CD4-positive, alpha-beta T cell treated with Interleukin-21 for 1 hour (primary cell): ENCODE results near the gene ELMOD3.
A peak's percentile ranks its signal among the peaks of the same experiment; 100 is the strongest.
"Not testable (repeated sequence)": the region's sequence is repeated elsewhere in the genome, so short reads cannot be mapped to it uniquely, and the experiment has no call there.

ENCODE experiments used
- DNase-seq: peaks from one replicate; pipeline ENCODE4 v3.0.0-alpha.2; 2020

Gene ELMOD3

DNA sequence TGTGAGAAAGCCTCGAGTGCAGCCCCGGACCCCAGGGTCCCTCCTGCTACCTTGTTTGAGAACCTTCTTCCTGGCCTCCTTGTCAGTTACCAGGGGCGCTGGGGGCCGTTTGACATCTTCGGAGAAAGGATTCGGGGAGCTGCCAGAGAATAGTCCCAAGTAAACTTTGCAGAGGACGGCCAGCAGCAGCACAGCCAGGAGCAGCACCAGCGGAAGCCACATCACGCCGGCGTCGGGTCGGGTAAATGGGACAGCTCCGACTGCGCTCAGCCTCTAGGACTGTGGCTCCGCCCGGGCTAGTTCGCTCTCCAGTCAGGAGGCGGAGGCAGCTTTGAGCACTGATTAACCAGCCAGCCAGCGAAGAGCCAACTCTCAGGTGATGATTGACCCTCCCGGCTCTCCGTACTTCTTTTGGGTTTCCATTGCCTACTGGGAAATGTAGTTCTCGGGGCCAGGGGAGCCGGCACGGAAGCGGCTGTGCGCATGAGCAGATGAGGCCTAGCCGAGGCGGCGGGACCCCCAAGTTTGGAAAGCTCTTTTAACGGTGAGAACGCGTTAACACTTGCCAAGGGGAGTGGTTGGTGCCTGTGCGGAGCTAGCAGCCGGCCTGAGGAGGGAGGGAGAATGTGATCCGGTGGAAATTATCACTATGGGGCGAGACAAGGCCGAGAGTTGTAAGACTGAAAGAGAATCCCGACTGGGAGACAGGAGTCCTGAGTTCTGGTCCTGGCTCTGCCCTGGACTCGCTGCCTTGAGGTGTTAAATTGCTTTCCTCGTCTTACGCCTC, at the start of gene ELMOD3, which contains the start of gene RETSAT:
Gene ELMOD3, plus strand, starts transcription at position 484 of the 787 bp plus-strand sequence. CDS start 2,430 bp downstream, outside the sequence.
Gene RETSAT, minus strand, starts transcription at position 243 of the 787 bp plus-strand sequence. Its CDS starts 21 bp downstream, at position 222.
- peak; percentile 99 for DNase-seq

DNA sequence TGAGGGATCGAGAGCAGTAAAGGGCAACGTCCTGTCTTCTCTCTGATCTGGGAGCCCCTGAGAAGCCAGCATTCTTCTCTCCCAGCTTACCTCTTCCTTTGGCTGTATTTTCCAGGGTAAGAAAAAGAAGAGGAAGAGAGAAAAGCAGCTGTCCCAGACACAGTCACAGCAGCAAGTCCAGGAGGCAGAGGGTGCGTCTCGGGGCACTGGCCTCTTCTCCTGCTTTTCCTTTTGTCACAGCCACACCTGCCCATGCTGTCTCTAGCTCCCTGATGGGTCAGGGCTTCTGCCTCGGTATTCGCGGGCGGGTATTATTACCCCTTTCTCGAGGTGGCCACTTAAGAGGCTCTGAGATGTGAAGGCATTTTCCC, 47.1 kb upstream of the ELMOD3 start:
- DNase-seq, result no peak

DNA sequence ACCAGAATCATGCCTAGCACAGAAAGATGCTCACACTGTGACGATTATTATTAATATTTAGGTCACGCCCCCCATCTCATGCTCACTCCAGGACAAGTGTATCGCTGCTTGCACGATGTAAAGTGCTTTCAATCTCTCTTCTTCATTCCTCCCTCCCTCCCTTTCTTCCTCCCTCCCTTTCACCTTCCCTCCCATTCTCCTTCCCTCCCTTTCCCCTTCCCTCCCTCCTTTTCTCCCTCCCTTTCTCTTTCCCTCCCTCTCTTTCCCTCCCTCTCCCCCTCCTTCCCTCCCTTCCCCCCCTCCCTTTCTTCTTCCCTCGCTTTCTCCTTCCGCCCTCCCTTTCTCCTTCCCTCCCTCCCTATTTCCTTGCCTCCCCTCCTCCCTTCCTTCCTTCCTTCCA, 46.4 kb upstream of the ELMOD3 start:
- no peak for DNase-seq

DNA sequence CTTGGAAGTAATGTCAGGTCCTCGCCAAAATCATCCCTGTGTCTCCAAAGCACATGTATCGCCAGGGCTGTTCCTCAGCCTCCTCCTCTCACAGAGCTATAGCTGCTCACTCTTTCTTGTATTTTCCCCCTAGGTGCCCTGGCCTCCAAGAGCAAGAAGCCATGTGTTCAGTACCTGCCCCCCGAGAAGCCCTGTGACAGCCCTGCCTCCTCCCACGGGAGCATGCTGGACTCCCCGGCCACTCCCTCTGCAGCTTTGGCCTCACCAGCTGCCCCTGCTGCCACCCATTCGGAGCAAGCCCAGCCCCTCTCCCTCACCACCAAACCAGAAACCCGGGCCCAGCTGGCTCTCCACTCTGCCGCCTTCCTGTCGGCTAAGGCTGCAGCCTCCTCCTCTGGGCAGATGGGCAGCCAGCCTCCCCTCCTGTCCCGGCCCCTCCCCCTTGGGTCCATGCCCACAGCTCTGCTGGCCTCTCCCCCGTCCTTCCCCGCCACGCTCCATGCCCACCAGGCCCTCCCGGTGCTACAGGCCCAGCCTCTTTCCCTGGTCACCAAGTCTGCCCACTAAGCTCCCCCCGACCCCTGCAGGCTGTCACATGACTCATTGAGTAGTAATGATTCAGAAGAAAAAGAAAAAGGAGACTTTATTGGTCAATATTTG, 45.5 kb upstream of the ELMOD3 start:
- no peak for DNase-seq

DNA sequence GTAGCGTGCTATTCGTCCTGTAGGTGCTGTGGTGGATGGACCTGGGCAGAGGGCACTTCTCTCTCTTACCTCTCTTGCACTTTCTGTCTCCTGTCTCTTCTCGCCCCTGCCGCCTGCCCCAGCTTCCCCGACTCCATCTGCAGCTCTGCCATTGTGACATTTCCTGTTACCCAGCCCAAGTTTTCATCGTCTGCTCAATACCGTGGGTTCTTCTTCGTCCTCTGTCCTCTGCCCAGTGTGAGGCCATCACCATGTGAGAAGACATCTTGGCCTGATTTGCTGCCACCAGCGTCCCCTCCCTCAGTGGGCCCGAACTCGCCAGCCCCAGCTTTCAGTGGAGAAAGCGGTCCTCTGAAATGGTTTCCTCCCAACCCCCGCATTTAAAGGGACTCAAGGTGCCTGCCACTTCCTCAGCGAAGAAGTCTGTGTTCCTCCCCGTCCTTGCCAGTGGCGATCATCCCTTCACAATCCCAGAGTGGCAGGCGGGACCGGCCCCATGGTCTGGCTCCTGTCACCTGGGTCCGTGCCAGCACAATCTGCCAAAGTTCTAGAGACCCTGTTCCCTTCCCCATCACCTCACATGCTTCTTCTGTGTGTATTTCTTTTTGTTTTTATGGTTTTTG, 44.8 kb upstream of the ELMOD3 start:
- peak; percentile 23 for DNase-seq

DNA sequence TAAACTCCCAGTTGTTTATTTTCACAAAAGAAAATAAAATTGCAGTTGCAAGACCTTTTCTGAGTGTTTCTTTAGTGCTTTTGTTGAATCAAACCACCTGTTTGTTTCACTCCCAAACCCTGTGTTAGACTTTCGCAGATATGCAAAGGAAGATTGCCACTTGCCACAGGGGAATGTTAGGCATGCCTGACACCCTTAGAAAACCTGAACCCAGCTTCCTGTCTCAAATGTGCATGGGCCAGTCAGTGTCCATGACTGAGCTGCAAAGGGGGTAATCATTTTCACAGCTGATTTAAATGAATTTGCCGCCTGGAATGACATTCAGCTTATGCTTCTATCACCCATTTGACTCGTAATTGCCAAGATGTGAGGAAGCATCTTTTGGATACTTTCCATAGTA, 44.2 kb upstream of the ELMOD3 start:
- DNase-seq, result no peak

DNA sequence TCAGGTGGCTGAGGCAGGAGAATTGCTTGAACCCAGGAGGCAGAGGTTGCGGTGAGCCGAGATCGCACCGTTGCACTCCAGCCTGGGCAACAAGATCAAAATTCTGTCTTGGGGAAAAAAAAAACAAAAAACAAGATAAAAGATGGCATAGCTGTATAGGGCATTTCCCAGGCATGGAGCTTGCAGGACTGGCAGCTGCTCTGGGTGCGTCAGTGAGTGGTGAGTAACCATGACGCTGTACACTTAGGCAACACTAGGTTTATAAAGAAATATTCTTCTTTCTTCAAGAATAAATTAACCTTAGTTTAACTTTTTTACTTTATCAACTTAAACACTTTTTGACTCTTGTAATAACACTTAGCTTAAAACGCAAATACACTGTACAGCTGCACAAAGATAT, 42.2 kb upstream of the ELMOD3 start:
- no peak for DNase-seq

DNA sequence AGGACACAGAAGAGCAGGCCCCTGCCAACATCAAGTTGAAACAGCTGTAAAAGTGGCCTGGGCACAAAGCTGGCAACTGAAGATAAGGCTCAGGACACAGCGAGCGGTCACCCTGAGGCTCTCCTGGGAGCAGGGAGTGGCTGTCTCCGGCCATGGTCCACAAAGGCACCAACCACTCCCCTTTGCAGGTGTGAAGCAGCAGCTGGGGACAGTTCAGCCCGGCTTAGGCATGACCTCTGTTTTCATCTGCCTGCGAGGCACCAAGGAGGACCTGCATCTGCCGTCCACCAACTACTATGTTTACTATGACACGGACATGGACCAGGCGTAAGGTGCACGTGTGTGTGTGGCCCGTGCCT, 39.7 kb upstream of the ELMOD3 start:
- DNase-seq, result no peak

DNA sequence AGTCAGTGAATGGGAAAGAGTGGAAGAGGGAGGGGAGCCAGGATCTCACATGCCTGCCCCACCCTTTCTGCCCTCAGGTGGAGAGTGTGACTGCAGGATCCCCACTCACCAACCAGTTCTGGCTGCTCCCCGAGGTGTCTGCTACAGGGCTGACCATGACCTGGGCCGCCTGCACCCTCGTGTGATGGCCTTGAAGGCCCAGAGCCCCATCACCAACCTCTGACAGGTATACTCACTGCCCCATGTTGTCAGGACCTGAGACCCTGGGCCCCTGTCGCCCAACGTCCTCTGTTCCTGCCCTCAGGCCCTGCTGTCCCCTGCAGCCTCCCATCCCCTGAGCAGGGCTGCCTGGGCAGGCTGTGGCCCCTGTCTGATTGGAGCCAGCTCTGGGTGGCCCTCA, 38.6 kb upstream of the ELMOD3 start:
- not testable (repeated sequence) for DNase-seq

DNA sequence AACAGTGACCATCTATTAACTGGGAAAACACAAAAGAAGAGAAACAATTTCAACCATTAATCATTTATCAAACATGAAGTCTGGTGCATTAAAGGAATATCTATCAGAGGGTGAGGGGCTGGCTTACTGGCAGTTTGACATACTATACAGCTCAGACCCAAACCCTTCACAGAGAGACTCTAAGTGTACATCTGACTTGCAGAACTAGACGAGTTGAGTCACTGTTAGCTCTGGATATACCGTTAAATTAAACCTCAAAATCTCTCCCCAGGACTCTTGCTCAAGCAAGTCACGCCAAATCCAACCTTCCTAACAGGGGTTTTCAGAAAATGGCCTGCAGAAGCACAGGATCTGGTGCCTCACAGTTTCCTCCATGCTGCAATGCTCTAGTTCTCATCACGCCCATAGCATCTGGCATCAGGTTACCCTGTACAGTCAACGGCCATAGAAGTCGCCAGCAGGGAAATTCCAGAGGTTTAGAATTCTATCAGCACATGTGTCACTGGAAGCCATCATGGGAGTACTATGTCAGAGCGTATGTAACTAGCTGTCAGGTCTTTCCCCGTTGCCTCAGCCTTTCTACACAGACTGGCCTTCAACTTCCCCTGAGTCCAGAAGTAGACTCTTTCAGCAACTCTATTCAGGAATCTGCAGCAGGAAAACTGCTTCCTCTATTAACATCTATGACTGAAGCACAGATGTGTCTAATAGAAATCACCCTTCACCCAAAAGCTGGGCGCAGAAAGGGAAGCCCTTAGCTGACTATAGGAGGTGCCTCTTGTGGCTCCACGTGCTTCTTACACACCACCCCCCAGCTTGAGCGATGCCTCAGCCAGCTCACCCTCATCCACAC, 36.1 kb upstream of the ELMOD3 start:
- DNase-seq, result no peak

DNA sequence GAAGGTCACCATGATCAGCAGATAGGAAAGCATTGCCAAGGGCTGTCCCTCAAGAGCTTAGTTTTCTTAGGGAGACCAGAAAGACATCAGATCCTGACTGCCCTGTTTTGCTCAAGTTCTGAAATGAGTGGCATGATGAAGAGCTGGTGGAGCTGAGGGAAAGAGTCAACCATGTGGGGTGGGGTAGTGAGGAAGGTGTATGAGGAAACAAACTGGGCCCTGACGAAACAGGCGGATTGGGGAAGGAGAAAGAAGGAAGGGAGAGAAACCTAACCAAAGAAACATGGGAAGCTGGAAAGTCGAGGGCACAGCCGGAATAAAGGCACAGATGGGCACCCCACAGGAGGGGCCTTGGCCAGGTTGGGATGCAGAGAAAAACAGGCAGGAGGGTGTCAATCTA, 34.8 kb upstream of the ELMOD3 start:
- DNase-seq, result no peak

DNA sequence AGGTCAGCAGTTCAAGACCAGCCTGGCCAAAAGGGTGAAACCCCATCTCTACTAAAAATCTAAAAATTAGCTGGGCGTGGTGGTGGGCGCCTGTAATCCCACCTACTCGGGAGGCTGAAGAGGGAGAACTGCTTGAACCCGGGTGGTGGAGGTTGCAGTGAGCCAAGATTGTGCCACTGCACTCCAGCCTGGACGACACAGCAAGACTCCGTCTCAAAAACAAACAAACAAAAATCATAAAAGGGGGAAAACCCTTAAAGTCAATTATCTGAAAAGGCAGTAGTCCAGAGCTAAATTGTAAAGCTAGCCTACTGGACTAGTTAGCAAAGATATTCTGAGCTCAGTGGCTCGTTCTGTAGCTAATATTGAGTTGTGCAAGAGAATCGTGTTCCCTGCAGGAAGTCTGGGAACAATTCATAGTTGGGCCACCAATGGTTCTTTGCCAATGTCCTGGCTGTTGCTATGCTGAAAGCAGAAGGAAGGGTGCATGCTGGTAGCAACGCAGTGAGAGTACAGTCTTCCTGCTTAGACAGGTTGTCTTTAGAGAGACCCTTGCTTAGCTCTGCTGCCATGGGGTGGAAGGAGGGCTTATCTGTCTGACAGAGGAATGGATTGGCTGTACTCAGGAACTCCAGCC, 31.1 kb upstream of the ELMOD3 start:
- no peak for DNase-seq

DNA sequence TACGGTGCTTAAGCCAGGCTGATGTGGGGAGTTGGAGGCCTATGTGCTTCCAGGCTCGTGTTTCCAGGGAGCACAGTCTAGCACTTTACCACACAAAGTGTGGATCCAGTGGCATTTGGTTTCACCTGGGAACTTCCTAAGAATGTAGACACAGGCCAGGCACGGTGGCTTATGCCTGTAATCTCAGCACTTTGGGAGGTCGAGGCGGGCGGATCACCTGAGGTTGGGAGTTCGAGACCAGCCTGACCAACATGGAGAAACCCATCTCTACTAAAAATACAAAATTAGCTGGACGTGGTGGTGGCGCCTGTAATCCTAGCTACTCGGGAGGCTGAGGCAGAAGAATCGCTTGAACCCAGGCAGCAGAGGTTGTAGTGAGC, 30.6 kb upstream of the ELMOD3 start:
- not testable (repeated sequence) for DNase-seq

DNA sequence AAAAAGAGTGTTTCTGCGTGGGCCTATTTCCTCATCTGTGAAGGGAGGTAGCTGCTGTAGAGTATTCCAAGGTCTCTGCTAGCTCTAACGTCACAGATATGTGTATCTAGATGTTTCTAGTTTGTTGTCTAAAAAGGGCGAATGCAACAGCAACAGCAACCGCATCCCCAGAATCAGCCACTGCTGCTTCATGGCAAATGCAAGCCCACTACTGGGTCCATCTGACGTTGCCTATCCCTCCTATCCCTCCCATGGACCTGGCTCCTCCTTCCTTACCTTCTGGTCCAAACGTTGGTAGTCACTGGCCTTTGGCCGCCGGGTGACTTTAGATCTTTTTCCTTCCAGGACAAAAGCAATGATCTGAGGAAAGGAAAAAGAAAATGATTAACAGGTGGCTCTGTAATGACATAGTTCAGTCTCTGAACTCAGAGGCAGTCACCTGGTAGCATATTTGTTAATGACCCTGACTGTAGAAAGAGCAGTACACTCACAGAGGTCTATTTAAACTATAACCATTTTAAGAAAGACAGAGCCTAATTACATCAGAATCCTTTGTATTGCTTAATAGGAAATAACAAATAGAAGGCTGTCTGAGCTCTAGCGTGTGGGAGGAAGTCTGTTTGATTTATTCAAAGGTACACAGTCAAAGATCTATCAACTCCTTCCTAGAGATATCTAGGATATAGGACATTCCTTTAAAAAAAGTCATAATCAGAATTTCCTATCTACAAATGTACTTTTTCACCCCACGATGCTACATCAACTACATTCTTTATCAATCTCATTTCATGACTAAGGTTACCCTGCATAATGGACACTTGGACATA, 29.7 kb upstream of the ELMOD3 start:
- DNase-seq, result no peak

DNA sequence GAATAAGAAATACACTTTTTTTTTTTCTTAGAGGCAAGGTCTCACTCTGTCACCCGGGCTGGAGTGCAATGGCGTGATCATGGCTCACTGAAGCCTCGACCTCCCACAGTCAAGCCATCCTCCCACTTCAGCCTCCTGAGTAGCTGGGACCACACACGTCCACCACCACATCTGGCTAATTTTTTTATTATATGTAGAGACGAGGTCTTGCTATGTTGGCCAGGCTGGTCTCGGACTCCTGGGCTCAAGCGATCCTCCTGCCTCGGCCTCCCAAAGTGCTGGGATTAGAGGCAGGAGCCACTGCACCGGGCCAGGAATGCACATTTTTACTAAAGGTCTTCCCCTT, 29.1 kb upstream of the ELMOD3 start:
- no peak for DNase-seq

DNA sequence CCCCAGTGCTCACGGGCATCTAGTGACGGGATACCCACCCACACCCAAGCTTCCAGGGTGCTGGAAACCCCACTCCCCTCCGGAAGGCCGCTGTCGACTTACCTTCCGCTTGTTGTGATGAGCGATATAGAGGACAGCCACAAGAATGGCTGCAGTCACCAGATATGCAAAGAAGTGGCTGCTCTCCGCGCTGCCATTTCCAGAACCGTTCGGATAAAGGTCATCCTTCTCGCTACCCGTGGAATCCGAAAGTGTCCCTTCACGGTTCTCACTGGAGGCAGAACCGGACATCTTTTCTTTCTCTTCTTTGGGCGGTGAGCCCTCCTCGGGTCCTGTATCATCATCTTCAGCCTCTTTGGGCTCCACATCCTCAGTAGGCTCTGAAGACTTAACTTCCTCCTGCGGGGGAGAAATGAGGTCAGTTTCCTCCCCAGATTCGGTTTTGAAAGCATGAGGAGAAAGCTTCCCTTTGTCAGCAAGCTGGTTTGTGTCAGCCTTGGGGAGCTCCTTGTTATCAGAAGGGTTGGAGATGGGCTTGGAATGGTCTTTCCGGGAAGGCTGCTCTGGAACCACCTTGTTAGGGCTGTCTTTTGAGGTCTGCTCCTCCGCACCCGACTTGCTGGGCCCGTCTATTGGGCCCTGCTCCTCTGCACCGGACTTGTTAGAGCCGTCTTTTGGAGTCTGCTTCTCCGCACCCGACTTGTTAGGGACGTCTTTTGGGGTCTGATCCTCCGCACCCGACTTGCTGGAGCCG, 28.0 kb upstream of the ELMOD3 start:
- peak; percentile 62 for DNase-seq

DNA sequence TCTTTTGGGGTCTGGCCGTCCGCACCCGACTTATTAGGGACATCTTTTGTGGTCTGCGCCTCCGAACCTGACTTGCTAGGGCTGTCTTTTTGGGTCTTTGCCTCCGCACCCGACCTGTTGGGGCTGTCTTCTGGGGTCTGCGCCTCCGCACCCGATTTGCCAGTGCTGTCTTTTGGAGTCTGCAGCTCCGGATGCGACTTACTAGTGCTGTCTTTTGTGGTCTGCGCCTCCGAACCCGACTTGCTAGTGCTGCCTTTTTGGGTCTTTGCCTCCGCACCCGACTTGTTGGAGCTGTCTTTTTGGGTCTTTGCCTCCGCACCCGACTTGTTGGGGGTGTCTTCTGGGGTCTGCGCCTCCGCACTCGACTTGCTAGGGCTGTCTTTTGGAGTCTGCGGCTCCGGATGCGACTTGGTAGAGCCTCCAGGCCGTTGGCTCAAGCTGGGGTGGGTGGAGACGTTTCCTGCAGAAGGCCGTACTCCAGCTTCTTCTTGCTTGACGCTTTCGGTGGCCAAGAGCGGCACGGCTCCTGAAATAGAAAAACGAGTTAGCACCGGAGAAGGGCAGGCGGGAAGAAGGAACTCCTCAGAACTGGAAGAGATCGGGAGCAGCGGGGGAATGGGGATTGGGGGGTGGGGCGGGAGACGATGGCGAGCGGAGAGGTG, 27.3 kb upstream of the ELMOD3 start:
- peak; percentile 61 for DNase-seq

DNA sequence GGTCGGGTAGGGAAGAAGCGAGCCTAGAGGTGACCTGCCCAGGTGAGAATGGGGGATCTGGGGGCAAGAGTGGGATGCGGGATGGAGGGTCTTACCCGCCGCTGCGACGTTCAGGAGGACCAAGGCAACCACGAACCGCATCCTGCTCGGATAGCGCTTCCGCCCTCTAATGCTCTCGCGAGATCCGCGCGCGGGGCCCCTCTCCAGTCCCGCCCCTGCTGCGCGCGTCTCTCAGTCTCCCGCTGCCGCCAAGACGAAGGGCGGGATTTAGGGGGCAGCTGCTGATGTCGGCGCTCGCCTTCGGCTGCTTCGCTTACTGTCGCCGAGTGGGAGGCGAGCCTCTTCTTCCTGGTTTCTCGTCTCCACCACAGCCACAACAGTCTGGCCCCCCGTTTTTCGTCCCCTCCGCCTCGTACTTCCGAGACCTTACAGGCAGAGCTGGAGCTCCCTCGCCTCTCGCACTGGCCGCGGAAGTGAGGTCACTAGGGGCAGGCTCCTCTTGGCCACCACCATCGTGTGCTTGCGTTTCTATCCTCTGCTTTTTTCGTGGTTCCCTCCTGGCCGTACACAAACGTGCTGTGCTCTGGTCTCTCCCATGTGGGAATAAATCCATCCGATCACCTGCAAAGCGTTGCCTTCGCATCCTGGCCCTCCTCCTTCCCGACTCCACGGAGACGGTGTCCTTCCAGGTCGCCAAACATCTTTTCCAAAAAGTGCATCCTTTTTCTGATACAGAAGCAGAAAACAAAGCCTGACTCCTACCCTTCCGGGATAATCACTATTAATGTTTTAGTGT, 26.5 kb upstream of the ELMOD3 start, which contains the start of gene TGOLN2:
Gene TGOLN2, minus strand, starts transcription at position 168 of the 796 bp plus-strand sequence. Its CDS starts 27 bp downstream, at position 141.
- DNase-seq, result peak; percentile 93

DNA sequence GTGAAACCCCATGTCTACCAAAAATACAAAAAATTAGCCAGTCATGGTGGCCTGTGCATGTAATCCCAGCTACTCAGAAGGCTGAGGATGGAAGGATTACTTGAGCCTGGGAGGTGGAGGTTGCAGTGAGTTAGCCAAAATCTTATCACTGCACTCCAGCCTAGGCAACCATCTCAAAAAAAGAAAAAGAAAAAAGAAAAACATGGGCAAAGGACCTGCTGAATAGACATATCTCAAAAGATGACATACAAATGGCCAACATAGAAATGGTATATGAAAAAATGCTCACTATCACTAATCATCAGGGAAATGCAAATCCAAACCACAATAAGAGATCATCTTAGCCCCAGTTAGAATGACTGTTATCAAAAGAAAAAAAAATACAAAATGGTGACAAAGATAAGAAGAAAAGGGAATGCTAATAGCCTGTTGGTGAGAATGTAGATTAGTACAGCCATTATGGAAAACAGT, 25.4 kb upstream of the ELMOD3 start:
- DNase-seq, result no peak
